GM21447 (cell line): ENCODE measurements around the gene ARHGAP31.
"Not testable (repeated sequence)": the region's sequence is repeated elsewhere in the genome, so short reads cannot be mapped to it uniquely, and the experiment has no call there.

Source experiments
- ATAC-seq: cut with Tn5 transposase; IDR thresholded peaks from one replicate; pipeline ENCODE4 v1.9.1; 2021; ENCODE audit not compliant: unreplicated experiment

The ARHGAP31 gene

GRCh38 chr3:119293871-119294695 lies at the start of gene ARHGAP31:
ARHGAP31 (plus strand) TSS chr3:119294383; CDS start chr3:119294905, 522 bp downstream.
- peak; percentile 52 for ATAC-seq

DNA sequence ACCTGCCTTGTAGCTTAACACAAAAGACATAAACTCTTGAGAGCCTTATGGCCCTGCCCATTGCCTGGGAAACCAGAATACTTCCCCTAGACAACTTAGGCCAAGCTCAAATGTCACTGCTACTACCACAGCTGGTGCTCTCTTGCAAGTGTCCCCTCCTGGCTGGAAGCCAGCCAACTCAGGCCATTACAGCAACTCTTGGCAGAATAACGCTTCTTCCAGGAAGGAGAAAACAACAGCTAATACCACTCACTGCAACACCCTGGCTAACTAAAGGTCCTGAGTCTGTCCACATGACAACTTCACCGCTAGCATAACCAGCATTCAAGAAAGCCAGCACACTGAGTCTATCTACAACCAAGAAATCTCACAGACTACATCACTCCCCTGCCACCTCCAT lies 48.4 kb upstream of the ARHGAP31 start:
- ATAC-seq, result no peak

DNA sequence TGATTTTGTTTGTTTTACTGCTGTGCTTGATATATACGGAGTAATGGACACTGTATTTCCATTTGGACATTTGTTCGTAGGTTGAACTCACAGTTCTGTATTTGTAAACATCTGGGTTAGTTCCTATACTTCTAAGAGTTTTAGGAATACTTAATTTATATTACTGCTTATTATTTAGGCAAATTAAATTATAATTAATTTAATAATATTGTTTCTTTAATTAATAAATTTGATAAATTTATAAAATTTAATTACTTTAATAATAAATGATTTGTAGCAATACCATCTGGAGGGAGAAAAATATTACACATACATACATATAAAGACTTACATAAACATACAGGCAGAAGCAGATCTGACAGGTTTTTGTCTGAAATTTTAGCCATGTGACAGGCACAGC lies 39.0 kb upstream of the ARHGAP31 start:
- no peak for ATAC-seq

DNA sequence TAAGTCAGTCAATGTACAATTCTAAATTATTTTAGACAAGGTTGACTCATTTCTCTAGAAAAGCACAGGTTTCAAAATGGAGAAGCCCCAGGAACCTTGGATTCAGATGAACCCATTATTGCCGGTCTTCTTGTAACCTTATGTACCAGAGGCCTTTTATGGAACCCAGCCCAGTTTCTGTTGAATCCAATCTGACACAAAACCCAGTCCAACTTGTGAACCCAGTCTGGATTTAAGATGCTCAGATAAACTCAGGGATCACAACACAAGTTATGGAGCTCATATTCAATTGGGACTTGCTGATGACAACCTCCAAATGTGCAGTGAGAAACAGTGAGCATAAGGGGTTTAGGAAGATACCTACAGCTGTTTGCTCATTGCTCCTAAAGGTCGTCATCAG lies 37.1 kb upstream of the ARHGAP31 start:
- ATAC-seq, result no peak

DNA sequence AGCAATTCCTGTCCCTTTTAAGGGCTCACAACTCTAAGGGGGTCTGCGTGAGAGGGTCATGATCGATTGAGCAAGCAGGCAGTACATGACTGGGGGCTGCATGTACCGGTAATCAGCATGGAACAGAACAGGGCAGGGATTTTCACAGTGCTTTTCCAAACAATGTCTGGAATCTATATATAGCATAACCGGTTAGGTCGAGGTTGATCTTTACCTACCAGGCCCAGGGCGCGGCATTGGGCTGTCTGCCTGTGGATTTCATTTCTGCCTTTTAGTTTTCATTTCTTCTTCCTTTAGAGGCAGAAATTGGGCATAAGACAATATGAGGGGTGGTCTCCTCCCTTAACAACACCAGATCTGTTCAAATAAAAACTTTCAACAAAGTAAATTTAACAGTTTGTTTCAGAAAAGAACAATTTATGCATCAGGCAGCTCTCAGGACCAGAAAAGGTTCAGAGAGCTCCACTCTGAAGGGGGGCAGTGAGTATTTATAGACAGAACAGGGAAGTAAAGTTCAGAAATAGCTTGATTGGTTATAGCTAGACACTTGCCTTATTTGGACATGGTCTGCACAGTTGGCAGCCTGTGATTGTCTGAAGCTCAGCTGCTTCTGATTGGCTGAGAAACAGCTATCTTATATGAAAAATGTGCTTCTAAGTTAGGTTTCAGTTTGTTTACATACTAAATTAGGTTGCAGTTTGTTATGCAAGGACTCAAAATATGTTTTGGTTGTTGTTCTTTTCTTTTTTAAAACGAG lies 36.4 kb upstream of the ARHGAP31 start:
- ATAC-seq, result peak; percentile 63

DNA sequence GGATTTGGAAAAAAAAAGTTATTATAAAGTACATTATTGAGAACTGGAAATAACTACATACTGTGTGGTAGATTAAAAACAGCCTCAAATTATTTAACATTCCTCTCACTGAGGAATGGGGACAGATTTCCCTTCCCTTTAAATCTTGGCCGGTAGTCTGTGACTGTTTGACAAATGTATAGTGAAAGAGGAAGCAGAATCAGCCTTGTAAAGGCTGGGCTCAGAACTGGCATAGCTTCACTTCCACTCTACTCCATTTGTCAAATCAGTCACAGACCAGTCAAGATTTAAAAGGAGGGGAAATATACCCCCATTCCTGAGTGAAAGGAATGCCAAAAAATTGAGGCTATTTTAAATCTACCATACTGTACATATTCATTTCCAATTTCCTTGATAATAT lies 35.3 kb upstream of the ARHGAP31 start:
- ATAC-seq, result peak; percentile 91

DNA sequence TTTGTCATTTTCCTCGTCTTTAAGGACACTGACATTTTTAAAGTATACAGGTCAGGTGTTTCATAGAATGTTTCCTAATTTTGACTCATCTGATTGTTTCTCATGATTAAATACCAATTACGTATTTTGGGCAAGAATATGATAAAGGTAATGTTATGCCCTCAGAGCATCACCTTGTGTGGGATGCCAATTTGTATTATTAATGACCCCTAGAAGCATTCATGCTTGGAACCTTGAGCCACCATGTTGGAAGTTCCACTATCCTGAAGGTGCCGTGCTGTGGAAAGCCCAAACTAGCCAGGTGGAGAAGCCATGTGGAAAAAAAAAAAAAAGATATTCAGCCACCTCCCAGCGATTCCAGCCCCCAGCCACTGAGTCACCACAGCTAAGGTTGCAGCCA lies 34.4 kb upstream of the ARHGAP31 start:
- ATAC-seq, result no peak

GRCh38 chr3:119261055-119261454 lies 33.1 kb upstream of the ARHGAP31 start:
- ATAC-seq, result no peak

DNA sequence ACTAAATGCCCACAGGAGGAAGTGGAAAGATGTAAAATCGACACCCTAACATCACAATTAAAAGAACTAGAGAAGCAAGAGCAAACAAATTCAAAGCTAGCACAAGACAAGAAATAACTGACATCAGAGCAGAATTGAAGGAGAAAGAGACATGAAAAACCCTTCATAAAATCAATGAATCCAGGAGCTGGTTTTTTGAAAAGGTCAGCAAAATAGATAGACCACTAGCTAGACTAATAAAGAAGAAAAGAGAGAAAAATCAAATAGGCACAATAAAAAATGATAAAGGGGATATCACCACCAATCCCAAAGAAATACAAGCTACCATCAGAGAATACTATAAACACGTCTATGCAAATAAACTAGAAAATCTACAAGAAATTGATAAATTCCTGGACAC lies 24.0 kb upstream of the ARHGAP31 start:
- ATAC-seq, result not testable (repeated sequence)

- ATAC-seq, result no peak
Observed at GRCh38 chr3:119276680-119277079, 17.5 kb upstream of the ARHGAP31 start.

DNA sequence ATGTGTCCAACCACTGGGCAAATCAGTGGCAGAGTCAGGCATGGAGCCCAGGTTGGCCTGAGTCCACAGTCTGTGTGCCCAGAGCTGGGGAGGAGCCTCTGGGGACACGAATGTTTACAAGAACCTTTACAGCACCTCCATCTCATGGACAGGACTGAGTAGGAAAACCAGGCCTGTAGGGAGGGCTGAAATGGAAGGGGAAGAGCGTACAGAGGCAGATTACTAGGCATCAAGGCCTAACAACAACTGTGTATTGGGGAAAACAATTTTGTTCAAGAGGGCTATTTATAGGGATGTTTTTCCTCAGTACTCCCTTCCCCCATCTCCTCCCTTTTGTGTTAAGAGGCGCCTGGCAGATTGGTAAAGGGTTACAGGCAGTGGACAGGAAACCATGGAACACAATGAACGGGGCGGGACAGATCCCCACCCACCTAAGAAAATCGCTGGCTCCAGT lies 15.1 kb upstream of the ARHGAP31 start:
- no peak for ATAC-seq

DNA sequence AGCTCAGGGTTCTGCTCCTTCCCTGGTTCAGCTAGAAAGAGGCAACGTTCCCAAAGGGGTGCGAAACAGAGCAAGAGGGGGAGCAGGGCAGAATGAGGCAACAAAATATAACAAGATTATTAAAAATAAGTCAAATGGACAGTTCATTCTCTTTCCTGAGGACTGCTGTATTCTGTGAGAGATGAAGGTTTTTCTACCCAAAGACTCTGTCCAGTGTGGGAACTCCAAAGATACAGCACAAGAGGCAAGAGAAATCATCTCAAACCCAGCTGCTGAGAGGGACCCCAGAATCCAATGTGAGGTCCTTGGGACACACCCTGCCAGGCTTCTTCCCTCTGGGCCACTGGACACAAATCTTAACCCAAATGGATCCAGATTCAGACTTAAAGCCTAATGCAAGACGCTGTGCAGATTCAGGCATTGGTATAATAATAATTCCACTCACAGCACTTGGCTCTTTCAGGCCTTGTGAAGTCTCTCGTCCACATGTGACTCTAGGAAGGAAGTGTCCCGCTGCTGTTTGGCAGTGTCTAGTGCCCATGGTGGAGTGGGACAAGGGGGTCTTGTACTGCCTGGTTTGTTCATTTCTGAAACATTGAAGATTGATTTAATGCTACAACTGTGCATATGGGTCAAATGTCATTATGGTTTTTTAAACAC lies 14.5 kb upstream of the ARHGAP31 start:
- ATAC-seq, result no peak

- ATAC-seq, result no peak
Observed at GRCh38 chr3:119288669-119289403, 5.3 kb upstream of the ARHGAP31 start.

DNA sequence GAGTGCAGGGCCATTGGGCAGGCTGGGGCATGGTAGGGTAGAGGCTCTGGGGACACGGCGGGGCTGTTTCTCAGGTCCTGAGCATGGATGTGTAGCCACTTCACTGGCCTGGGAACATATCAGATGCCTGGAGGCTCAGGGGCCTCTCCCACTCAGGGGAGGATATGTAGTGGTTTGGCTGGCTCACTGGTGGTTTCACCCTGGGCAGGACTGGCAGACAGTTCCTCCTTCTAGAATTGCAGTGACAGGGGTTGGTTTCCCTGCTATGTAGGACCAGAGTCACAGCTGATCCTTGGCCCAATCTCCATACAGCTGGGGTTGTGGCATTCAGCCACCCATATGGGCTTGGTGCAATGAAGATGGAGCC lies 4.8 kb upstream of the ARHGAP31 start:
- no peak for ATAC-seq

- no peak for ATAC-seq
Observed at GRCh38 chr3:119290613-119291012, 3.6 kb upstream of the ARHGAP31 start.

DNA sequence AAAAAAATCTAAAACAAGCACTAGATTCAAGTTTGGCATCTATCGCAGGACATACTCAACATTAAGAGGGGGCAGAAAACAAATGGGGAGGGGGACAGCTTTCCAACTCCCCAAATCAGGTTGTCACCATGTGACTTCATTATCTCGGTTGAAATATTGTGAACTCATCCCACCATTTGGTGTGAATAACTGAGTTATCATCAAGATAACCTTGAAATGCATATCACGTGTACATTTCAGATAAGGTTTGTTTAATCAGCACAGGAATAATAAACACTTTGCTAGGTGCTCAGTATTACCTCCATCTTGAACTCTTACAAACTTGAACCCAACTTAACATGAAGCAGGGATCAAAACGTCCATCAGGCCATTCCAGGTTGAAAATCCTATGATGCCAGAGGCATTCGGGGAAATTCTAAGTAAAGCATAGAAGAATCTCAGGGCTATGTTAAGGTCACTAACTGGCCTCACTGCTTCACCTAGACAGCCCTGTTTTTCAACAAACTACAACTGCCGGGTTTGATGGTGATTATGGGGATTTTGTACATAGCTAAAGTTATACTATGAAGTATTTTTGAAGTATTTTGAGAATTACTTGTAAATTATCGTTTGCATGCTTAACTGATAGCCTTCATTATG lies 3.0 kb upstream of the ARHGAP31 start:
- ATAC-seq, result no peak

GRCh38 chr3:119292666-119293065 lies 1.5 kb upstream of the ARHGAP31 start:
- ATAC-seq, result no peak

DNA sequence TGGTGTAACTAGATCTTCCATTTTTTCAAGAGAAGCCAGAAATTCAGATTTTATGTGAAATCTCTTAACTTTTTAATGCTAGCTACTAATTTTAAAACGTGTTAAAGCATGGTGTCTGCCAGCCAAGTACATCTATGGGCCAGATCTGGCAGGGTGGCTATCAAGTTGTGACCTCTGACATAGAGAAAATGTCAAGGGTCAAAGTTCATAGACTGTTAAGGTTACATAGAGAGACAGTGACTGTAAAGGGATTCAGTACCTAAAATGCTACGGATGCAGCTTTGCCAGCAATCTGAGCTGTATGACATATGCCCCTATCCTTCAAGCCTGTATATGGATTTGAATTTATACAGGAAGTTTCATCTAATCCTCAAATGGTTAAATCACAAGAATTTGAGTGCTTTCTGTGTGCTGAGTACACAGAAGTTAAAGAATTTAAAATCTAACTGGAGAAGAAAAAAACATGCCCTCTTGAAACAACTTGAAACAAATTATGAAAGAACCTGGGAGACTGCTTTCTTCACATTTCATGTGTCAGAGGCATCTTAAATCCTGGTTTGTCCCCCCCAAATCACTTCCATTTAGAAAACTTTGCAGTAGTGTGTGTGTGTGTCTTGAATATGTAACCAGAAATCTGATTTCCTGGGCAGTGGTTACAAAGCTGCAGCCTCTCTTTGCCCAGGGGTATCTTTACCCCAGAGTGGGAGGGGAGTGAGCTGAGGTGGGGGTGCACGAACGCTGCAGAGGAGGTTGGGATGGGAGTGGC lies 895 bp upstream of the ARHGAP31 start:
- ATAC-seq, result no peak

GRCh38 chr3:119294696-119295671 lies 801 bp downstream of the ARHGAP31 start:
- peak; percentile 37 for ATAC-seq
